GM23248 (cell line): ENCODE measurements around the gene TRAF2.

Source experiments
- EZH2 ChIP-seq: fragments of 200-600 bp; sonication (generic); IDR thresholded peaks from 2 replicates; pipeline ENCODE4 v1.6.1; 2018; ENCODE audit warnings: antibody characterized with exemption, mild to moderate bottlenecking; ENCODE audit not compliant: insufficient read depth, poor library complexity, severe bottlenecking
- EZH2phosphoT487 ChIP-seq: fragments of 200-600 bp; sonication (generic); IDR thresholded peaks from 2 replicates; pipeline ENCODE4 v1.6.1; 2018; ENCODE audit warnings: antibody characterized with exemption, moderate library complexity, mild to moderate bottlenecking, low read depth; ENCODE audit not compliant: insufficient read depth

DNA sequence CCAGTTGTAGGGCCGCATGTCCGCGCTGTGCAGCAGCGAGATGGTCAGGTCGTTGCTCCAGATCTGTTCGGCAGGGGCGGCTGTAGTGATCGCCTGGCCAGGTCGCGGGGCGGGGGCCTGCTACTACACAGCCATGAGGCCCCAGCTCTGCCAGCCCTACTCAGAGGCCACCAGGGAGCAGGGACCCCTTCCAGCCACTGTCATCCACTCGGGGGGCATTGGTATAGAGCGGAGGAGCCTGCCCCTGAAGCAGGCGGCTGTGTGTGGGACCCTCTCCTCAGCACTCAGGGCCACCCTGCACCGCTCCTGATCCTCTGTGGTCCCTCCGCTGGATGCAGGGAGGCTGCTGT is 56.5 kb downstream of the TRAF2 start:
- TF ChIP-seq EZH2 (no peak), EZH2phosphoT487 (no peak)
